Peyer's patch (tissue), 4 donors: ENCODE data around the gene ISOC2. TPM values are rescaled to one million over a fixed set of nuclear protein-coding genes. Genes with fewer than 3 reads are reported as not detected.

Experiments
- DNase-seq, 3 donors: peaks; one replicate each; pipeline ENCODE4 v3.0.0-alpha.2; 2017 to 2019
- H3K27ac ChIP-seq, 4 donors: fragments of 200-600 bp; sonication (generic); one replicate each; pipeline ENCODE4 v1.5.1; 2016 to 2019
- H3K27me3 ChIP-seq, 2 donors: fragments of 200-600 bp; sonication (generic); one replicate each; pipeline ENCODE4 v1.5.1; 2019
- H3K36me3 ChIP-seq, 3 donors: fragments of 200-600 bp; sonication (generic); one replicate each; pipeline ENCODE4 v1.5.1; 2016 to 2019
- H3K4me1 ChIP-seq, 4 donors: fragments of 200-600 bp; sonication (generic); one replicate each; pipeline ENCODE4 v1.5.1; 2016 to 2019
- H3K4me3 ChIP-seq, 4 donors: fragments of 200-600 bp; sonication (generic); 1 replicate in 3 of 4; 2 replicates in 1 of 4; pipeline ENCODE4 v1.5.1; 2016 to 2019; ENCODE audit warnings: mild to moderate bottlenecking in 1 of 4
- H3K9me3 ChIP-seq, 4 donors: fragments of 200-600 bp; sonication (generic); one replicate each; pipeline ENCODE4 v1.5.1; 2016 to 2019; ENCODE audit warnings: mild to moderate bottlenecking in 1 of 4
- CTCF ChIP-seq, 6 experiments: fragments of 450-650 bp in 4 of 6; fragments of 200-600 bp in 2 of 6; sonication (generic) in 1 of 6; IDR thresholded peaks; one replicate each; pipeline ENCODE4 v1.5.1; 2017 to 2019; ENCODE audit warnings: antibody characterized with exemption in 6 of 6, mild to moderate bottlenecking in 3 of 6, moderate library complexity in 1 of 6
- POLR2A ChIP-seq, 2 donors: fragments of 450-650 bp; IDR thresholded peaks; one replicate each; pipeline ENCODE4 v1.5.1; 2017; ENCODE audit warnings: antibody characterized with exemption in 2 of 2, mild to moderate bottlenecking in 2 of 2, moderate library complexity in 2 of 2
- total RNA-seq, 4 donors: library from RNA; depleted of rRNA; stranded (reverse); fragments of >200 nt; gene quantifications; one replicate each; pipeline ENCODE4 v1.1.0, GENCODE V29; 2016

Gene ISOC2
- total RNA-seq, 4 donors from 2014 or later = 28.1 to 102 (median 60.0) TPM

GRCh38 chr19:55481794-55482155 lies 20.3 kb upstream of the ISOC2 start:
- H3K27me3 ChIP-seq = no peaks in the 10 kb centered on the region
- peaks cover 0 to 41% (median 14%) of the 10 kb centered on the region in 4 donors for H3K4me1 ChIP-seq
- H3K36me3 ChIP-seq = peaks cover 0 to 27% (median 0%) of the 10 kb centered on the region in 3 donors
- no peak overlapping the region for H3K4me3 ChIP-seq
- DNase-seq = no peak
- H3K27ac ChIP-seq = no peak overlapping the region
- no peaks in the 10 kb centered on the region for H3K9me3 ChIP-seq
- TF ChIP-seq CTCF (IDR thresholded peaks at IDR 0.05) (no peak), POLR2A (IDR thresholded peaks at IDR 0.05) (no peak)

- Histone ChIP-seq H3K27me3 (no peaks in the 10 kb centered on the region), H3K4me1 (peaks cover 0 to 36% (median 14%) of the 10 kb centered on the region in 4 donors), H3K9me3 (no peaks in the 10 kb centered on the region), H3K36me3 (peaks cover 0 to 27% (median 0%) of the 10 kb centered on the region in 3 donors), H3K27ac (no peak overlapping the region), H3K4me3 (no peak overlapping the region)
- DNase-seq = no peak
- no peak for TF ChIP-seq POLR2A (IDR thresholded peaks at IDR 0.05)
- TF ChIP-seq CTCF (IDR thresholded peaks at IDR 0.05) = no peak
Measured at GRCh38 chr19:55481148-55481793, 19.8 kb upstream of the ISOC2 start.

- Histone ChIP-seq H3K27me3 (no peaks in the 10 kb centered on the region), H3K36me3 (peaks cover 0 to 27% (median 0%) of the 10 kb centered on the region in 3 donors), H3K9me3 (no peaks in the 10 kb centered on the region), H3K4me3 (no peak overlapping the region), H3K27ac (no peak overlapping the region), H3K4me1 (peaks cover 0 to 26% (median 17%) of the 10 kb centered on the region in 4 donors)
- no peak for DNase-seq
- no peak for TF ChIP-seq POLR2A (IDR thresholded peaks at IDR 0.05)
Measured at GRCh38 chr19:55479451-55480230, 18.2 kb upstream of the ISOC2 start.

GRCh38 chr19:55479045-55479444 lies 17.6 kb upstream of the ISOC2 start:
- Histone ChIP-seq H3K4me1 (peaks cover 0 to 20% (median 11%) of the 10 kb centered on the region in 4 donors), H3K9me3 (no peaks in the 10 kb centered on the region), H3K27ac (no peak overlapping the region), H3K36me3 (peaks cover 0 to 25% (median 0%) of the 10 kb centered on the region in 3 donors), H3K27me3 (no peaks in the 10 kb centered on the region), H3K4me3 (no peak overlapping the region)
- TF ChIP-seq CTCF (IDR thresholded peaks at IDR 0.05) (no peak), POLR2A (IDR thresholded peaks at IDR 0.05) (no peak)
- no peak for DNase-seq

GRCh38 chr19:55478364-55478763 lies 16.9 kb upstream of the ISOC2 start:
- no peak for TF ChIP-seq CTCF (IDR thresholded peaks at IDR 0.05)
- TF ChIP-seq POLR2A (IDR thresholded peaks at IDR 0.05) = no peak
- Histone ChIP-seq H3K4me1 (peaks cover 0 to 15% (median 8%) of the 10 kb centered on the region in 4 donors), H3K27me3 (no peaks in the 10 kb centered on the region), H3K4me3 (no peak overlapping the region), H3K9me3 (no peaks in the 10 kb centered on the region), H3K27ac (no peak overlapping the region), H3K36me3 (peaks cover 0 to 18% (median 0%) of the 10 kb centered on the region in 3 donors)
- no peak for DNase-seq

- H3K4me1 ChIP-seq = peaks cover 0 to 15% (median 8%) of the 10 kb centered on the region in 4 donors
- H3K27me3 ChIP-seq = no peaks in the 10 kb centered on the region
- TF ChIP-seq POLR2A (IDR thresholded peaks at IDR 0.05) (no peak), CTCF (IDR thresholded peaks at IDR 0.05) (no peak)
- no peak for DNase-seq
- peak overlapping the region in 2 of 4 donors; percentile 60 to 73 for H3K4me3 ChIP-seq
- H3K36me3 ChIP-seq = peaks cover 0 to 14% (median 0%) of the 10 kb centered on the region in 3 donors
- no peak overlapping the region for H3K27ac ChIP-seq
- H3K9me3 ChIP-seq = no peaks in the 10 kb centered on the region
Measured at GRCh38 chr19:55477905-55478304, 16.5 kb upstream of the ISOC2 start.
